ENCODE results near the gene CAPSL.

CAPSL gene

GRCh38 chr5:35879096-35879495, 59.3 kb downstream of the CAPSL start:
- Histone ChIP-seq H2AFZ (ENCODE audit: low read depth) (no peak overlapping the region), H3K4me2 (no peak overlapping the region), H3K79me2 (ENCODE audit: insufficient read depth, low read depth) (no peaks in the 10 kb centered on the region), H3K27me3 (ENCODE audit: insufficient read depth, low read depth) (no peaks in the 10 kb centered on the region), H3K4me3 (IDR thresholded peaks at IDR 0.05; ENCODE audit: insufficient read depth, low read depth, low read length) (no peak overlapping the region), H3K27ac (no peak overlapping the region), H3K4me1 (ENCODE audit: low read depth, poor library complexity, severe bottlenecking) (peaks cover 63% of the 10 kb centered on the region), H4K20me1 (ENCODE audit: insufficient read depth) (no peaks in the 10 kb centered on the region), H3K36me3 (ENCODE audit: insufficient read depth) (no peaks in the 10 kb centered on the region), H3K9ac (no peak overlapping the region)
- TF ChIP-seq CTCF (conservative IDR thresholded peaks at IDR 0.05; ENCODE audit: low read depth, low read length): no peak

GRCh38 chr5:35878079-35878478, 60.3 kb downstream of the CAPSL start:
- no peaks in the 10 kb centered on the region for H3K36me3 ChIP-seq (ENCODE audit: insufficient read depth)
- no peak overlapping the region for H3K9ac ChIP-seq
- peak overlapping the region; percentile 19; the same call in 1 of the 2 replicates for H3K4me2 ChIP-seq
- H3K79me2 ChIP-seq (ENCODE audit: insufficient read depth, low read depth): no peaks in the 10 kb centered on the region
- no peak overlapping the region for H3K27ac ChIP-seq
- H3K27me3 ChIP-seq (ENCODE audit: insufficient read depth, low read depth): no peaks in the 10 kb centered on the region
- TF ChIP-seq CTCF (conservative IDR thresholded peaks at IDR 0.05; ENCODE audit: low read depth, low read length): no peak
- H4K20me1 ChIP-seq (ENCODE audit: insufficient read depth): no peaks in the 10 kb centered on the region
- peaks cover 52% of the 10 kb centered on the region for H3K4me1 ChIP-seq (ENCODE audit: low read depth, poor library complexity, severe bottlenecking)
- H2AFZ ChIP-seq (ENCODE audit: low read depth): no peak overlapping the region
- H3K4me3 ChIP-seq (IDR thresholded peaks at IDR 0.05; ENCODE audit: insufficient read depth, low read depth, low read length): no peak overlapping the region

GRCh38 chr5:35877655-35878054, 60.8 kb downstream of the CAPSL start:
- H3K4me3 ChIP-seq (IDR thresholded peaks at IDR 0.05; ENCODE audit: insufficient read depth, low read depth, low read length): no peak overlapping the region
- H3K4me1 ChIP-seq (ENCODE audit: low read depth, poor library complexity, severe bottlenecking): peaks cover 48% of the 10 kb centered on the region
- H3K4me2 ChIP-seq: peak overlapping the region; percentile 19; the same call in 1 of the 2 replicates
- H2AFZ ChIP-seq (ENCODE audit: low read depth): no peak overlapping the region
- no peaks in the 10 kb centered on the region for H3K27me3 ChIP-seq (ENCODE audit: insufficient read depth, low read depth)
- TF ChIP-seq CTCF (conservative IDR thresholded peaks at IDR 0.05; ENCODE audit: low read depth, low read length): no peak
- H3K27ac ChIP-seq: no peak overlapping the region
- no peak overlapping the region for H3K9ac ChIP-seq
- no peaks in the 10 kb centered on the region for H4K20me1 ChIP-seq (ENCODE audit: insufficient read depth)
- no peaks in the 10 kb centered on the region for H3K36me3 ChIP-seq (ENCODE audit: insufficient read depth)
- no peaks in the 10 kb centered on the region for H3K79me2 ChIP-seq (ENCODE audit: insufficient read depth, low read depth)

- Histone ChIP-seq H3K79me2 (ENCODE audit: insufficient read depth, low read depth) (no peaks in the 10 kb centered on the region), H3K27me3 (ENCODE audit: insufficient read depth, low read depth) (no peaks in the 10 kb centered on the region), H3K4me3 (IDR thresholded peaks at IDR 0.05; ENCODE audit: insufficient read depth, low read depth, low read length) (no peak overlapping the region), H3K9ac (no peak overlapping the region), H3K4me1 (ENCODE audit: low read depth, poor library complexity, severe bottlenecking) (peaks cover 43% of the 10 kb centered on the region), H3K4me2 (peak overlapping the region; percentile 19; the same call in 1 of the 2 replicates), H3K36me3 (ENCODE audit: insufficient read depth) (no peaks in the 10 kb centered on the region), H2AFZ (ENCODE audit: low read depth) (no peak overlapping the region), H3K27ac (no peak overlapping the region), H4K20me1 (ENCODE audit: insufficient read depth) (no peaks in the 10 kb centered on the region)
- TF ChIP-seq CTCF (conservative IDR thresholded peaks at IDR 0.05; ENCODE audit: low read depth, low read length): no peak
These were observed 61.5 kb downstream of the CAPSL start for GRCh38 chr5:35876922-35877321.

All from KMS-11 (cell line).